NCI-H2081 (cell line): ENCODE measurements around the gene ZNF281.
A peak's percentile ranks its signal among the peaks of the same experiment; 100 is the strongest.
"Not testable (repeated sequence)": the region's sequence is repeated elsewhere in the genome, so short reads cannot be mapped to it uniquely, and the experiment has no call there.

Experiments
- DNase-seq, 2 experiments: peaks; one replicate each; lab custom pipeline; 2025; lab: John Stamatoyannopoulos, UW

Gene ZNF281, protein sequence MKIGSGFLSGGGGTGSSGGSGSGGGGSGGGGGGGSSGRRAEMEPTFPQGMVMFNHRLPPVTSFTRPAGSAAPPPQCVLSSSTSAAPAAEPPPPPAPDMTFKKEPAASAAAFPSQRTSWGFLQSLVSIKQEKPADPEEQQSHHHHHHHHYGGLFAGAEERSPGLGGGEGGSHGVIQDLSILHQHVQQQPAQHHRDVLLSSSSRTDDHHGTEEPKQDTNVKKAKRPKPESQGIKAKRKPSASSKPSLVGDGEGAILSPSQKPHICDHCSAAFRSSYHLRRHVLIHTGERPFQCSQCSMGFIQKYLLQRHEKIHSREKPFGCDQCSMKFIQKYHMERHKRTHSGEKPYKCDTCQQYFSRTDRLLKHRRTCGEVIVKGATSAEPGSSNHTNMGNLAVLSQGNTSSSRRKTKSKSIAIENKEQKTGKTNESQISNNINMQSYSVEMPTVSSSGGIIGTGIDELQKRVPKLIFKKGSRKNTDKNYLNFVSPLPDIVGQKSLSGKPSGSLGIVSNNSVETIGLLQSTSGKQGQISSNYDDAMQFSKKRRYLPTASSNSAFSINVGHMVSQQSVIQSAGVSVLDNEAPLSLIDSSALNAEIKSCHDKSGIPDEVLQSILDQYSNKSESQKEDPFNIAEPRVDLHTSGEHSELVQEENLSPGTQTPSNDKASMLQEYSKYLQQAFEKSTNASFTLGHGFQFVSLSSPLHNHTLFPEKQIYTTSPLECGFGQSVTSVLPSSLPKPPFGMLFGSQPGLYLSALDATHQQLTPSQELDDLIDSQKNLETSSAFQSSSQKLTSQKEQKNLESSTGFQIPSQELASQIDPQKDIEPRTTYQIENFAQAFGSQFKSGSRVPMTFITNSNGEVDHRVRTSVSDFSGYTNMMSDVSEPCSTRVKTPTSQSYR

GRCh38 chr1:200409761-200410565, at the start of gene ZNF281:
Gene ZNF281, minus strand, starts transcription at chr1:200410036. Its CDS starts 331 bp downstream, at chr1:200409705.
- peak; percentile 96 to 97 for DNase-seq

DNA sequence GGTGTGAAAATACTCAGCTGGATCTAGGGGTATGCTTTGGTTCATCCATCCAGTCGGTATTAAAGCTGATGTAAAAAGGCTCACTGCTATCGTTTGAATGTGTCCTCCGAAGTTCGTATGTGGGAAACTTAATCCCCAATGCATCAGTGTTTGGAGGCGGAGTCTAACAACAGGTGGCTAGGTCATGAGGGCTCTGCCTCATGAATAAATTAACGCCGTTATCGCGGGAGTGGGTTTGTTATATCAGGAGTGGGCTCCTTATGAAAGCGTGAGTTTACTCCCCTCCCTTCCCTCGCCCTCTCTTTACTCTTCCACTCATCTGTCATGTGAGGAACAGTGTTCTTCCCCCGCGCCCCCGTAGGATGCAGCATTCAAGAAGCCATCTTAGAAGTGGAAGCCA, 48.9 kb upstream of the ZNF281 start:
- no peak for DNase-seq

DNA sequence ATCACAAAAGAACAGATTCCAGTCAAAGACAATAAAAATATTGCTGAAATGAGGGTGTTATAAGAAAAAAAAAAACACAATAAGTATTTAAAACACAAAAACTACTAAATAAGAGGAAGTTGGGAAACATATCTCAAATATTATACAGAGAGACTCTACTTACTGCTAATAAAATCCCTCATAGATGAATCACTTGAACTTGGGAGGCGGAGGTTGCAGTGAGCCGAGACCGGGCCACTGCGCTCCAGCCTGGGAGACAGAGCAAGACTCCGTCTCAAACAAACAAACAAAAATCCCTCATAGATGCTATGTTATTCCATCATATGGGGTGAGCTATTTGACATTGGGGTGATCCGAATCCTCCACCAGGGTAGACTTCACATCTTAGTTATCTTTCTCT, 48.0 kb upstream of the ZNF281 start:
- DNase-seq: no peak

- DNase-seq: no peak
Measured at GRCh38 chr1:200454425-200454824, 44.6 kb upstream of the ZNF281 start.

- DNase-seq: no peak
Measured at GRCh38 chr1:200453553-200453905, 43.7 kb upstream of the ZNF281 start.

GRCh38 chr1:200452850-200453552, 43.2 kb upstream of the ZNF281 start:
- DNase-seq: no peak

DNA sequence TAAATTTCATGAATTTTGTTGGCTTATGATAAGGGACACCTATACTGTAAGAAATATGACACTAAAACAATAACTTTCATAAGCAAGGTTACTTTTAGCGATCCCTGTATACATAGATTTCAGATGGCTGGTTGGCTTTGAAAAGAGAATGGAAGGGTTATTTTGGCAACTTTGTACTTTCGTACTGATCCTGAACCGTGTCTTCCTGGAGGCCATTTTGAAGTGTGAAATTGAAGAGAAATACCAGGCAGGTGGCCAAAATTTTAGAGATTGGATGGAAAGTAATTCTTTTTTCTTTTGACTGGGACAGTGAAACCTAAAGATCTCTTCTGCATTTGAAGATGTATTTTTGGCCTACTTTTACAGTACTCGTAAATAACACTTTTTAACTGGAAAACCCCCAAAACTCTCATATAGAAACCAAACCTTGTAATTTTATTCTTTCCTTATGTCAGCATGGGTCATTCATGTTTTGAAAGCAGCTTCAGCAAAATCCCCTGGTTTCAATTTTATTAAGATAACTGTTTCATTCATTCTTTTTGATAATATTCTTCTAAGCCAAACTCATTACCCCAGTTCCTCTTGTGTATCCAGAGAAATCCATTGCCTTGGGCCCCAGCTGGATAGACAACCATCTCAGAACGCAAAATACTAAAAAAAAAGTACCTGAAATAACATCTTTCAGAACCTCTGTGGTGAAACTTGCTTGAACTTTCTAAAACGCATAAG, 38.4 kb upstream of the ZNF281 start:
- no peak for DNase-seq

DNA sequence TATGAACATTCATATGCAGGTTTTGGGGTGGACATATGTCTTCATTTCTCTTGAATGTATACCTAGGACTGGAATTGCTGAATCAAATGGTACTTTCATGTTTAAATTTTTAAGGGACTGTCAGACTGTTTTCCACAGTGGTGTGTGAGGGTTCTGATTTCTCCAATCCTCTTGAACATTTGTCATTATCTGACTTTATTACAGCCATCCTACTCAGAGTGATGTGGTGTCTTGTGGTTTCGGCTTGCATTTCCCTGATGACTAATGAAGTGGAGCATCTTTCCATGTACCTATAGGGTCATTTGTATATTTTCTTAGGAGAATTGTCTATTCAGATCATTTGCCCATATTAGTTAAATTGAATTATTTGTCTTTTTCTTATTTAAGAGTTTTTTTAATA, 35.4 kb upstream of the ZNF281 start:
- no peak for DNase-seq

GRCh38 chr1:200444478-200444877, 34.6 kb upstream of the ZNF281 start:
- no peak for DNase-seq

- DNase-seq: no peak
Measured at GRCh38 chr1:200443860-200444259, 34.0 kb upstream of the ZNF281 start.

GRCh38 chr1:200442537-200443156, 32.8 kb upstream of the ZNF281 start:
- no peak for DNase-seq

- DNase-seq: no peak
Measured at GRCh38 chr1:200442023-200442422, 32.2 kb upstream of the ZNF281 start.

GRCh38 chr1:200438911-200439310, 29.1 kb upstream of the ZNF281 start:
- no peak for DNase-seq

- not testable (repeated sequence) for DNase-seq
Measured at GRCh38 chr1:200438413-200438812, 28.6 kb upstream of the ZNF281 start.

- DNase-seq: no peak
Measured at GRCh38 chr1:200437556-200438203, 27.8 kb upstream of the ZNF281 start.

GRCh38 chr1:200437088-200437487, 27.3 kb upstream of the ZNF281 start:
- DNase-seq: no peak

DNA sequence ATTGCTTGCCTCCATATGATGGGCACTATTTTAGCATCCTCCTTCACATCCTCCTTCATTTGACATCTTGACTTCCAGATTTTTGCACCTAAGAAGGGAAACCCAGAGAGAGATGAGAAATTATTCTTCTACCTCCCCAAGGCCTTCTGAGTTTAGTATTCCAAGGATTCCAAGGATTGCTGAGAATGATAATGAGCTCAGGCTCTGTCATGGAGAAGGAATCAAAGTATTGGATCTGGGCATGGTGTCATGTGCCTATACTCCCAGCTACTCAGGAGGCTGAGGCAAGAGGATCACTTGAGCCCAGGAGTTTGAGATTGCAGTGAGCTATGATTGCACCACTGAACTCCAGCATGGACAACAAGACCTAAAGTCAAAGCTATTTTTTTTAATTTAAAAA, 26.6 kb upstream of the ZNF281 start:
- no peak for DNase-seq

DNA sequence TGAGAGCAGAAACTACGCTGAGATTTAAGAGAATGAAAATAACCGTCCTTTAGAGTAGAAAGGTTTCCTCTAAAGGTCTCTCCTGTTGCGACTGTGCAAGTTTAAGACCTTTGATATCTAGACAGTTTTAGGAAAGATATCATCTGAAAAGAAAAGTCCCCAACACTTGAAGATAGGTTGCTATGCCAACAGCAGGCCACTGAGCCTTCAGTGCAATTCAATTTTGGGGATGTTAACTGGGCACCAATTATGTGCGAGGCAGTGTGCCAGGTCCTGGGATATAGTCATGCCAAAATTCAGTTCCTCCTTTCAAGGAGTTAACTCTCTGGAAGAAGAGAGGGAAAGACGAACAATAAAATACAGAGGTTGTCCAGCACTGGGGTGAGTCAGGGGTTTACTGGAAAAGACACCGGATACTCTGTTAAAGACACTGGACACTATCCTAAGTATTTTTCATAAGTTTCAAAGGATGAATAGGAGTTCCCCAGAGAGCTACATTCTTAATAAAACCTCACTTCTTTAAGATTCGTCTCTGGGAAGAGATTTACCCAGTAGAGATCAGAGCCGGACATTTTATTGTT, 25.5 kb upstream of the ZNF281 start:
- DNase-seq: no peak

- no peak for DNase-seq
Measured at GRCh38 chr1:200433586-200433985, 23.8 kb upstream of the ZNF281 start.

GRCh38 chr1:200432586-200432985, 22.8 kb upstream of the ZNF281 start:
- DNase-seq: no peak
